ENCODE data around the gene OPA1.

- TF ChIP-seq MYC (CRISPR knock-in tag; IDR thresholded peaks at IDR 0.05; ENCODE audit: borderline replicate concordance) (no peak), KLF13 (CRISPR knock-in tag; IDR thresholded peaks at IDR 0.05) (no peak), POLR2A (IDR thresholded peaks at IDR 0.05; ENCODE audit: insufficient read depth in 1 of 2, low read depth in 2 of 2, low read length in 2 of 2) (no peak), GTF2F1 (IDR thresholded peaks at IDR 0.05; ENCODE audit: low read length) (no peak), ZSCAN20 (CRISPR knock-in tag; IDR thresholded peaks at IDR 0.05; ENCODE audit: borderline replicate concordance) (no peak), ZNF263 (CRISPR knock-in tag; IDR thresholded peaks at IDR 0.05) (no peak), JUN (CRISPR knock-in tag; IDR thresholded peaks at IDR 0.05) (no peak), GABPB1 (CRISPR knock-in tag; IDR thresholded peaks at IDR 0.05) (no peak)
These were observed 136.1 kb downstream of the OPA1 start for GRCh38 chr3:193729088-193729465.
